HL-60/S4 (cell line): ENCODE measurements around the gene CRTAP.
"Not testable (repeated sequence)": the region's sequence is repeated elsewhere in the genome, so short reads cannot be mapped to it uniquely, and the experiment has no call there.

Source experiments
- in situ Hi-C: fragments of 300-500 bp; cut with MboI; formaldehyde crosslinking; loops from 2 replicates; pipeline ENCODE4 v1.14.3; 2022; ENCODE audit warnings: low sequenced_read_pairs

CRTAP gene

DNA sequence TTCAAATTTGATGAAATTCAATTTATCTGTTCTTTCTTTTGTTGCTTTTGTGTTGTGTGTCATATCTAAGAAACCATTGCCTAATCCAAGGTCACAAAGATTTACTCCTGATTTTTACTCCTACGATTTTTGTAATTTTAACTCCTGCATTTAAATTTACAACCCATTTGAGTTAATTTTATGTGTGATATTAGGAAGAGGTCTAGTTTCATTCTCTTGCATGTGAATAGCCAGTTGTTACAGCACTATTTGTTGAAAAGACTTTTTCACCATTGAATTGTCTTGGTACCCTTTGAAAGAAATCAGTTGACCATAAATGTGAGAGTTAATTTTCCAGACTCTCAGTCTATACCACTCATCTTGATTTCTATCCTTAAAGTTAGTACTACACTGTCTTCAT, 23.9 kb downstream of the CRTAP start:
- in situ Hi-C loops = loop anchor here (25.0 kb wide), 1 partner anchor 650 kb away; the partner anchor contains the start of gene PDCD6IP

DNA sequence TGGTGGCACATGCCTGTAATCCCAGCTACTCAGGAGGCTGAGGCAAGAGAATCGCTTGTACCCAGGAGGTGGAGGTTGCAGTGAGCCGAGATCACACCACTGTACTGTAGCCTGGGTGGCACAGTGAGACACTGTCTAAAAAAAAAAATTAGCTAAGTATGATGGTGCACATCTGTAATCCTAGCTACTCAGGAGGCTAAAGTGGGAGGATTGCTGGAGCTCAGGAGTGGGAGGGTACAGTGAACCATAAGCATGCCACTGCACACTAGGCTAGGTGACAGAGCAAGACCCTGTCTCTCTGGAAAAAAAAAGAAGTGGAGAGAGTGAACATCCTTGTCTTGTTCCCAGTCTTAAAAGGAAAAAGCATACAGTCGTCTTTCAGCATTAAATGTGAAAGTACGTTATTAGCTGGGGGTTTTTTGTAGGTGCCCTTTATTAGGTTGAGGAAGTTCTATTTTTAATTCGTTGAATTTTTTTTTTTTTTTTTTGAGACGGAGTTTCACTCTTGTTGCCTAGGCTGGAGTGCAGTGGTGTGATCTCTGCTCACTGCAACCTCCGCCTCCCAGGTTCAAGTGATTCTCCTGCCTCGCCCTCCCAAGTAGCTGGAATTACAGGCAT, 25.3 kb downstream of the CRTAP start:
- in situ Hi-C loops = loop anchor here (25.0 kb wide), 1 partner anchor 648 kb away; the partner anchor contains the start of gene PDCD6IP

DNA sequence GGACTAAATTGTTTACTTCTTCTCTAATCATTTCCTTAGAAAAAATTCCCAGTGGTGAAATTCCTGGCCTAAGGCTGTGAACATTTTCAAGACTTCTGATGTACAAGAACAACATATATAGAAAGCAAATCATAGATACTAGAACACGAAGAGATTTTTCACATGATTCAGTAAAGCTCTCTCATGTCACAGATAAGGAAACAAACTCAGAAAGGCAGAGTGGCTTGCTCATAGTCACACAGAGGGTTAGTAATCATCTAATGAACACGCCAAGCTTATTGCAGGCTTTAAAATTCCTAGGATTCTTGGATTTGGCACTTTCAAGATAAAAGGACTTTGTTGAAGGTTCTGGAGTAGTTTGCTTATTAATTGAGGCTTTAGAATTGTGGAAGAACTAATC, 26.2 kb downstream of the CRTAP start:
- in situ Hi-C loops = loop anchor here (25.0 kb wide), 1 partner anchor 647 kb away; the partner anchor contains the start of gene PDCD6IP

DNA sequence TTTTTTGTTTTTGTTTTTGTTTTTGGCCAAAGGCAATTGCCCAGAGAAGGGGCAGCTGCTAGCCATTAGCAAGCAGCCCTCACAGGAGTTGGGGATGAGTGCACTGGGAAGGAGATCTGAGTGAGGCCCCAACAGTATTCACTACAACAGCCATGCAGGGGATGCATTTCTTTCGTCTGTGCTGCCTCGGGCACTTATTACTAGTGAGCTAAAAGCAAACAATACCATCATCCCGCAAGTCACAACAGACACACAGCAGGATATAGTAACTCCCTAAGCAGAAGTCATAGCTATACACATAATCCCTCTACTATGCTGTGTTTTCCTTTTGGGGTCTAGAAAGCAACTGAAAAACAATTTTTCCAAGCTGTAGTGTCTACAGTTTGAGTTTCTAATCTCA, 27.2 kb downstream of the CRTAP start:
- in situ Hi-C loops = loop anchor here (25.0 kb wide), 1 partner anchor 646 kb away; the partner anchor contains the start of gene PDCD6IP

DNA sequence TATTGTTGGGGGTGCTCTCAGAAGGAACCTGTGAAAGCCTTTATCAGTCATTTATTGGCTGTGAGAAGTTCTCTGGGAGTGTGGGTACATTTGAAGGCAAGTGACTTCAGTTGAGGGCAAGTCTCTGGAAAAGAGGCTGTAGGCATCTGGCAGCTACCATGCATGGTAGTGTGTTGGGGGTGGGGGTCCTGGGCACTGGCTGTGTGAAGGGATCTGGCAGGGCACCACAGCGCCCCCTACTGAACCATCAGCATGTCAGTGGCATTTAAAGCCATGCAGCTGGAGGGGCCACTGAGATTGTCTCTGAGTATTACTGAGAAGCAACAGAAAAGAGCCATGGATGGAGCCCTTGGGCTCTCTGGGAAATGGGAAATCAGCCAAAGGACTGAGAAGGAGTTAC, 30.6 kb downstream of the CRTAP start:
- in situ Hi-C loops = loop anchor here (25.0 kb wide), 1 partner anchor 643 kb away; the partner anchor contains the start of gene PDCD6IP

DNA sequence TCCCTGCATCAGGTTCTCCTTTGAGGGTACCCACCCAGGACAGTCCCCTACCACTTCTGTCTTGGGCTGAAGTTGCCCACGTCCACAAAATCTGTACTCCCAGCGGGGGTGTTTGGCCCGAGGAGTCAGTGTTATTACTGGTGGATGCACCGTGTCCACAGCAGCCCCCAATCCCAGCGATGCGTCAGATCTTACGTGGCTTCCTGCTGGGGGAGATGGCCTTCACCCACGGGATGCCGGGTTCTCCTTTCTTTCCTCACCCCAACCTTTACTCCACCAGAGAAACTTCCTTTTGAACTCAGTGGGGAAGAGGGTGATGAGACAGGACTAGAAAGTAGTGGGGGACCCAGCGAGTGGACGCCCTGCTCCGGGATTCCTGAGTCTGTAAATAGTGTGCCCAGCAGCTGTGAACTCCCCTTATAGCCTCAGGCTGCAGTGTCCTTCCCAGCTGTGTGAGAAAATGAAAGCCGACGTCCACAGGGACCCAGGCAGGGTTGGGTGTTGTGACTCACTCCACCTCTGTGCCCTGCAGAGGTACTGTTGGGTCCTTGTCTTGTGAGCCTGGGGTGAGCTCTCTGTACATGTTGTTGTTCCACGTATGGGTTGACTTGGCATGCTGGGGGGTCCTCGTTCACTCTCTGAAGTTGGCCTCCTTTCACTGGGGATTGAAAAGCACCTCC, 31.5 kb downstream of the CRTAP start:
- in situ Hi-C loops = loop anchor here (25.0 kb wide), 1 partner anchor 642 kb away; the partner anchor contains the start of gene PDCD6IP

DNA sequence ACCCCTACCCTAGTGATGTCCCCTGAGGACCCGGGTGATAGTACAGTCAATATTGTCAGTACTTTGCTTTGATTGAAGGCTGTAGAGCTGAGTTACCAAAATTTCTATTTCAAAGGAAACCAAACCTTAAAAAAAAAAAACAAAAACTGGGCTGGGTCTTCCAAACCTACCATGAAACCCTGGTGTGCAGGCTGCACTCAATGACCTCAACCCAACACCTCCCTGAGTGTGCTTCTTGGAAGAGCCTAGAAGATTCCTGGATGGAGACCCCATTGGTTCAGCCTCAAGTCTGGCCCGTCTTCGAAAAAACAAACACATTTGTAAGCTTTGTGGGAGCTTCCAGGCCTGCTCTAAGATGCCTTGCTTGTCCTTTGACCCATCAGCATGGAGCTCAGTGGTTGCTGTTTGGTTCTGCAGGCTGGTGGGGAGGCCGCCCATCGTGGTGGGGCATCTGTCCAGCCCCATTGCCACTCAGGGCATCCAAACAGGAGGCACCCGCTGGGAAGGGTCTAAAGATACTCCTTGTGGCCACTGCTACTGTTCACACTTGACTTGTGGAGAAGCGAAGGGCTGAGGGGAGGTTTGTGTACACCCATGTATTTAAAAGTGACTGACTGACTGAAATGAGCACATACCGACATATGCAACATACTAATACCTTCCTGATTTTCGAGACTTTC, 32.2 kb downstream of the CRTAP start:
- in situ Hi-C loops = loop anchor here (25.0 kb wide), 1 partner anchor 641 kb away; the partner anchor contains the start of gene PDCD6IP

DNA sequence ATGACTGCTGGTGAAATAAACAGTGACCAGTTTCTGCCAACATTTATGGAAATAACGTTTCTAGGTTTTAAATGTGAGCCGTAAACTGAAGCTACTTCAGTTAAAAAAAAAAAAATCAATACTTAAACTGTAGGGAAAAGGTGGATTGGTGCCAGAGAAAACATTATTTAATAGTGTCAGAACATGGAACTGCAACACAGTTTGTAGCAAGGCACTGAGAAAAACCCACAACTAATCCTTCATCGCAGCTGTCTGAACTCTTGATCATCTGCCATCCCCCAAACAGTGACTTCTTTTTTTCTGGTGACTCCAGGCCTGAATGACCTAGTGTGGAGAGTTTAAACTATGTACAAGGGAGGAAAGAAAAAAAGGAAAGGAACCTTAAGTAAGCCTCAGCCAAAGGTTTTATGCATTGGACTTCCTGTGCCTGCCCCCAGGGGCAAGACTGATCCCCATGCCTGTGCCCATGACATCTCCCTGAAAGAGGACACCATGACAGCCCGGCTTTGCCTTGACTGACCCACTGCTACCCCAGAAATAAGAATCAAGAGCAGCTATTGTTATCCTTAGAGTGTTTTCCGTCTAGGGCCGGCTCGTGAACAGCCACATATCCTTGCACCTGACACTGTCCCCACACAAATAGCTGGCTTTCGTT, 33.1 kb downstream of the CRTAP start:
- in situ Hi-C loops = loop anchor here (25.0 kb wide), 1 partner anchor 640 kb away; the partner anchor contains the start of gene PDCD6IP

DNA sequence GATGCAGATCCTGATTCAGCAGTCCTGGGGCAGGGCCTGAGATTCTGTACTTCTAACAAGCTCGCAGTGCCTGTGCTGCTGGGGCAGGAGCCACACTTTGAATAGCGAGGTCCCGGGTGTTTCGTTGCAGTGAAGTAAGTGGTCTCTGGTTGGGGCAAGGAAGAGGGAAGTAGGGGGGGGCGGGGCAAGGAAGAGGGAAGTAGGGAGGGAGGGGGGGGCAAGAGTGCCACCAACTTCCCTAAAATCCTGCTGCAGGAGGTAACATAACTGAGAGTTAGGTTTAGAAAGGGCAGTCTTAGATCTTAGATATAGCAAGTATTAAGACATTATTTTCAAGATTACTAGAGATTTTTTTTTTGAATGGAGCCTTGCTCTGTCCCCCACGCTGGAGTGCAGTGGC, 35.5 kb downstream of the CRTAP start:
- in situ Hi-C loops = loop anchor here (25.0 kb wide), 1 partner anchor 638 kb away; the partner anchor contains the start of gene PDCD6IP

DNA sequence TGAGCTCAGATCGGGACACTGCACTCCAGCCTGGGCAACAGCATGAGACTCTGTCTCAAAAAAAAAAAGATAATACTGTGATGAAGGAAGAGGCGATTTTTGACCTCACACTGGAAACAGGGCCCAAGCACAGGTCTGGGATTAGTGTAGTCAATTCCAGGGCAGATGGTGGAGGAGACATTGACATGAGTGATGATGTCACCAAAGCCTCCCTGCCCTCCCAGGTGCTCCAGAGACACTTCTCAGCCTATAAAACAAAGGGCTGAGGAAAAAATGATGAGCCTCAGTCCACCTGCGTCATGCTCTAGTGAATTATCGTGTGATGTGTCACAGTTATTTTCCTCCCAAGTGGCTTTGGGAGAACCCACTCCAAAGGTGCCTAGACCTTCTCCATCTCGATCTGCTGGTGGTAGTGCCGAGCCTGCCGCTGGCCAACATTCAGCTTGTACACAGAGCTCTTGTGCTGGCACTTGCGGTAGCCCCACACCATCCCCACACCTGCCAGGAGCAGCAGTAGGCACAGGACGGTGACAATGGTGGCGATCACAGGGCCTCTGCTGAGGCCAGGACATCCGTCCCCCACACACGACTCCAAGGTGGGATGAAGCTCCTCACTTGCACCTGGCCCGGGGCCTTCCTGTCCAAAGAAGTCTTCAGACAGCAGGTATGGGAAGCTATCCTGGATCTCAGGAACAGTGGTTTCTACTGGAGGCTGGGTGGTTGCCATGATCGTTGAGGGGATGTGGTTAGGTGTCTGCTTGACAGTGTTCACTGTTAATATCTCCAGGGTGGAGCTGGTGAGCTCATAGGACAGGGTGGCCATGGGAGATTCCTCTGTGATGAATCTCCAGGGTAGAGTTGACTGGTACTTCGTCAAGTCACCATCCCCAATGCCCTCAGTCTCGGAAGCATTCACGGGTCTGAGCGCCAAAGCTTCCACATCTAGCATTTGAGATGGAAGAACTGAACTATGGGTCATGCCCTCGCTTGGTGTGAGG, 38.8 kb downstream of the CRTAP start:
- in situ Hi-C loops = no loop called here

DNA sequence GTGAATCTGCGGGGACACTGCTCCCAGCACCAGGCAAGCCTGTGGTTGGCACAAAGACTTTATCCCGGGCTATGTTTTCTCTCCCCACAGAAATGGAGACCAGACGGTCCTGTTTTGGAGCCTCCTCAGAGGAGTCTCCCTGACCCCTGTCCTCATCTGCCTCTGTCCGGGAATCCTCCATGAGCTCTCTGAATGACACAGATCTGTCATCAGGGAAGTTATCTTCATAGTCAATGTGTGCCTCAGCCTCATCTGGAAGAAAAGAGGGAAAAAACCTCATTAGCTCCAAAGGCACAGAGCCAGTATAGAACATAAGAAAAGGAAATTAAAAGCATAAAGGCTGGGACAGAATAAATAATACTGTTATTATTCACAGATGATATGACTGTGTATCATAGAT, 40.0 kb downstream of the CRTAP start:
- in situ Hi-C loops = no loop called here

DNA sequence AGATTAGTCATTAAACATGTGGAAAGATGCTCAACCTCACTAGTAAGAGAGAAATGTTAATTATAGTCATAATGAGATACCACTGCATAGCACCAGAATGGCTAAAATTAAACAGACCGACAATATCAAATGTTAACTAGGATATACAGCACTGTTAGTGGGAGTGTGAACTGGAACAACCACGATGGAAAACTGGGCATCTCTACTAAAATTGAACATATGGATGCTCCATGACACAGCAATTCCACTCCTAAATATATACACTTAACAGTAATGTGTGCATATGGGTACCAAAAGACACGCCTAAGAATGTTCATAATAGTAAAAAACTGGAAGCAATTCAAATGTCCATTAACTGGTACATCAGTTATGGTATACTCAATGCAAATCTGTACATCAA, 41.5 kb downstream of the CRTAP start:
- in situ Hi-C loops = no loop called here

DNA sequence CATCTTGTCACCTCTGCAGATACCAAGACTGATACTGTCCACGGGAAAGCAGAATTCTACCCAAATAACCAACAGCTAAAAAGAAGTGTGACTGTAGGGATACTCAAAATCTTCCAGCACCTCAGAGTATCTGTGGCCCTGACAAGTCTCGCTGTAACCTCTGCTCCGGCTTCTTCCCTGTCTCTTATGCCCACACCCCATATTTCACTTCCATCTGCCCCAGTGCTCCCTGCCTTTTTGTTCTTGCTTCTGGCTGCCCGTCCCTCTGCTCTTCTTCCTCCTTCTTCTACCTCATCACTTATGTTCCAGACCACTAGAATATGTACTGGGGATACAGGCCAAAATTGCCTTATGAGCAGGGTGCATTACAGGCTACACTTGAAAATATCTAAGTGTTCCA, 45.4 kb downstream of the CRTAP start:
- in situ Hi-C loops = no loop called here

DNA sequence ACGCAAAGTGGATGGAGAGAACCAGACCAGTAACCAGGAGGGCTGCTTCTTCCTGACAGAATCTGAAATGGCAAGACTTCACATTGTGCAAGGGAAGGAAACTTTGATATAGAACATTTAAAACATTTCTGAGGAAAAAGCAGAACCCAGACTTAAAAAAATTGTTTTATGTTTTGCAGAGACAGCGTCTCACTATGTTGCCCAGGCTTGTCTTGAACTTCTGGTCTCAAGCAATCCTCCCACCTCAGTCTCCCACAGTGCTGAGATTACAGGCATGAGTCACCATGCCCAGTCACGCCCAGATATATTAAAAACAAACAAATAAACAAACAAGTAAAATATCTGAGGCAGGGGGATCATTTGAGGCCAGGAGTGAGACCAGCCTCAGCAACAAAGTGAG, 46.2 kb downstream of the CRTAP start:
- in situ Hi-C loops = no loop called here

DNA sequence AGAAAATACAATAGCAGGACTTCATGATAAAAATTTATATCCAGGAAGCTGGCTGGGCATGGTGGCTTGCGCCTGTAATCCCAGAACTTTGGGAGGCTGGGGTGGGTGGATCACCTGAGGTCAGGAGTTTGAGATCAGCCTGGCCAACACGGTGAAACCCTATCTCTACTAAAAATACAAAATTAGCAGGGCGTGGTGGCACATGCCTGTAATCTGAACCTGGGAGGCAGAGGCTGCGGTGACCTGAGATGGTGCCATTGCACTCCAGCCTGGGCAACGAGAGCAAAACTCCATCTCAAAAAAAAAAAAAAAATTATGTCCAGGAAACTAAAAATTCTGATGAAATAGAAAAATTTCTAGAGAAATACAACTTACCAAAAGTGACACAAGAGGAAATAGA, 48.8 kb downstream of the CRTAP start:
- in situ Hi-C loops = not testable (repeated sequence)

DNA sequence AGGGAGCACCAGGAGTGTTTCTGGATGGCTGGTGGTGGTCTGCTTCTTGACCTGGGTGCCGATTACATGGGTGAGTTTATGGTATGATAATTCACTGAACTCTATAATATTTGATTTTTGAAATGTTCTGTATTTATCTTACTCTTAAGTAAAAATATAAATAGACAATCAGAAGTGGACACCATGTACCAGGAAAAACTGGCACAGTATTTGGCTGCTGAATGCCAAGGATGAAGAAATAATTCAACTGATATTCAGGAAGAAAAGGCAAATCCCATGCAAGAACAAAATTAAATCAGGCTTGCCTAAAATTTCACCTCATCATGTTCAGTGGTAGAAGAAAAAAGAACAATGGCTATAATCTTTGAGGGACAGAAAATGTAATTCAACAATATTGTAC, 51.6 kb downstream of the CRTAP start:
- in situ Hi-C loops = no loop called here

DNA sequence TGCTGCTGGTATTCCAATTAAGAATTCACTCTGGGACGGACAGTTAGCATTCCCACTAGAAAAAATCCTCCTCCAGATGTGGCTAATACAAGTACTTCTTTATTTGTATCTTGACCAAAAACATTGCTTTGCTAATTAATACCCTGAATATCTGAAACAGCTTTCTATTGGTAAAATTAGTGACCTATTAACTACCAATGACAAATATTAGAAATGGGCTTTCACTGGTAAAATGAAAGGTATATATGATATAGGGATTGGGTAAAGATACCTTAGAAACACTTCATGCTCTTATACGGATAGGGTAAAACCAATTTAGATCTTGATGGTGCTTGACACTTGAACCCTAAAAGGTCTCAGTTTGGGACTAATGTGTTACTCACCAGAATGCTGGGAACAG, 52.3 kb downstream of the CRTAP start:
- in situ Hi-C loops = no loop called here

DNA sequence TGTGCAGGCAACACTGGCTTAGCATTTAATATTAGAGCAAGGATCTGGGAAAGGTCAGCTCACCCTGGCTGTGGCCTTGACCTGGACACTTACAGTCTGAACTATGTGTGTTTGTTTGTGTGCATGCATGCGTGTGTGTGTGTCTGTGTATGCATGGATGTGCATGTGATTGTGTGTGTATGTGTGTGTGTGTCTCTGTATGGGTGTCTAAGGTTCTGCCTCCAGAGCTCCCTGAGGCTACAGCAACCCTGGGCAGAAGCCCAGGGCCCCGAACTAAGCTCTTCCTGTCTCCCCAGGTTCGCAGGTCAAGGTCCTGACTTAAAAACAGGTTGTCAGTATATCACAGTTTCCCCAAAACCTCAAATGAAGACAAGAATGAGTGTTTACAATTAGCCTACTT, 53.5 kb downstream of the CRTAP start:
- in situ Hi-C loops = no loop called here

DNA sequence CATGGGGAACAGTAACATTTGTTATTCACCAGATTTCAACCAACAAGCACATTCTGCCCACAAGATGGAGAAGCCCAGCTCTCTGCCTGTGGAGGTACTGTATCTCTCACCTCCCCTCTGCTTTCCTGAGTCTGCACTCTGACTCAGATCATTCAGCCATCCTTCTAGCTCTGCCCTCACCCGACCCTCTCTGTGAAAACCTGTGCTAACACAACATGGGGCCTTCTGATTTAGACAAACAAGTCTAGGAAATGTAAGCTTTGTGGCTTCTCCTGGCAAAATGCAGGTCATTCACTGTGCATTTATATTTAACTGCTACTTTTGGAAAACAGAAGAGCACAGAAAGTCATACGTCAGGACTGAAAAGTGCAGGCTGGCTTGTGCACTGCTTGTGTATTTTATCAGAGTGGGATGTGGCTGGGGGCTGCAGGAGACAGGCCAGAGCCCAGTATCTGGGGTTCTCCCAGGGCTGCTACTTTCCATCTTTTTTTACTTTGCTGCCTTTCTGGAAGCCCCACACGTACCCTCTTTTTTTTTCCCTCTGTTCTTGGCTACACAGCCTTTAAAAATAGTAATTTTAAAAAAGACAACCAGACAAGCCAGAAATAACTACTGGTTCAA, 54.0 kb downstream of the CRTAP start:
- in situ Hi-C loops = no loop called here
